HG03139 (cell line): Measurements from ENCODE around the gene FSD1L.

ENCODE experiments used
- ATAC-seq: cut with Tn5 transposase; IDR thresholded peaks from one replicate; pipeline ENCODE4 v1.9.1; 2021; ENCODE audit not compliant: unreplicated experiment

The FSD1L gene

DNA sequence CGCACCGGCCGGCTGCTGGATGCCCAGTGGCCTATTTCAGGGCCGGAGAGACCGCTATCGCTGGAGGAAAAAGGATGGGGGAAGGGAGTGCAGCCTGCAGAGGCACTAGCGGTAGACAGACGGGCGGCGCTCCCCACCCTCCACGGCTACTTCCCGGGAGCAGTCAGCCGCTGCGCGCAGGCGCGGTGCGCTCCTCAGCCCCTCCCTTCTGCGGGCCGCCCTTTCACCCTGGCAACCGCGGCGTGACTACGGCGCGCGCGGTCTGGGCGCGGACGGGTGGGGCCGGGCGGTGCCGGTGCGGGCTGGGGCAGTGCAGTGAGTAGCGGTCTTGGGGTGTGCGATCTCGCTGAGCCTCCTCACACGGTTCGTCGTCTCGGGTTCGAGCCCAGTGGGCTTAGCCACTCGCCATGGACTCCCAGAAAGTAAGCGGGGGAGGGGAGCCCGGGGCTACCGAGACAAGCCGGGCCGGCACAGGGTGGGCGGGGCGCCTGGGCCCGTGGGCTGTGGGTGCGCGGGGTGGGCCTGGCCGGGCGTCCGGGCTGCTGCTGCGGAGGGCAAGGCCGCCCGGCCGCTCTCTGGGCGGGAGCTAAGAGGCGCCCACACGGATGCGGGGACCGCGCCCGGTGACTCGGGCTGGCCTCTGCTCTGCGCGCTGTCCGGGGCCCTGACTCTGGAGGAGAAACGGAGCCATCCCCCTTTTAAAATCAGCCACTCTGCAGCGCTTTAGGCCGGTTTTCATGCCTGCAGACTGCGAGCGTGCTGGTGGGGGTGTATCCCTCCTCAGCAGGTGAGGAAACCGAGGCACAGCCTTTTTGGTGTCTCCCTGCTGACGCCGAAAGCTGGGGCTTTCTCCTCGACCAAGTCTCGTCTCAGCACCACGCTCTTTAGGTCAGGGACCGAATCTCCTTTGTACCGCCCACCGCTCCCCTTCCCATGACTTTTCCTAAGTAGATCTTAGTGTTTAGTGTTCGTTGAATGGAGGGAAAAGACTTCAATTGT is at the start of gene FSD1L:
Gene FSD1L, plus strand, starts transcription at position 221 of the 999 bp plus-strand sequence. Its CDS starts 187 bp downstream, at position 408.
- peak; percentile 96 for ATAC-seq

DNA sequence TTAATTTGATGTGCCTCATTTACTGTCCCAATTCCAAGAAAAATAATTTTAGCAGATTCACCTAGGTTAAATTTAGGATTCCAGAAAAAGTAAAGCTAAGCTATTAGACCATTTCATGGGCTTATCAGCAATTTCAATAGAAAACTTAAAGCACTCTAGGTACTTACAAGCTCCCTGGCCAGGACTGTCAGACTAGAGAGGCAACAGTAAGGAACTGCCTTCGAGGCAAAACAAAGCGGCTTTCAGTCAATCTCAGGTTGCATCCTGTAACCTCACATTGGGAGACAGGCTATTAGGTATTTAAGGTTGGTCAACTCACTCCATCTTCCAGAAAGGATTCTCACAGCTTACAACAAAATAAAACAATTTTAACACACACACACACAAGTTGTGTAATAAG is 48.7 kb upstream of the FSD1L start:
- ATAC-seq, result no peak

GRCh38 chr9:105401651-105402050 is 46.2 kb upstream of the FSD1L start:
- no peak for ATAC-seq

- ATAC-seq, result no peak
Measured at GRCh38 chr9:105403552-105404248, 44.1 kb upstream of the FSD1L start.

- peak; percentile 89 for ATAC-seq
Measured at GRCh38 chr9:105405514-105406131, 42.2 kb upstream of the FSD1L start.

DNA sequence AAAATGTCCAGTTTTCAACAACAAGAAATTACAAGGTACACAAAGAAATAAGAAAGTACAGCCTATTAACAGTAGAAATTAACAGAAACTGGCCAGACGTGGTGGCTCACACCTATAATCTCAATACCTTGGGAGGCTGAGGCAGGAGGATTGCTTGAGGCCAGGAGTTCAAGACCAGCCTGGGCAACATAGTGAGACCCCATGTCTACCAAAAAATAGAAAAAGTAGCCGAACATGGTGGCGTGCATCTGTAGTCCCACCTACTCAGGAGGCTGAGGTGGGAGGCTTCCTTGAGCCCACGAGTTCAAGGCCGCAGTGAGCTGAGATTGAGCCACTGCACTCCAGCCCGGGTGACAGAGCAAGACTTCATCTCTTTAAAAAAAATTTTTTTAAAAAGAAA is 41.5 kb upstream of the FSD1L start:
- ATAC-seq, result no peak

DNA sequence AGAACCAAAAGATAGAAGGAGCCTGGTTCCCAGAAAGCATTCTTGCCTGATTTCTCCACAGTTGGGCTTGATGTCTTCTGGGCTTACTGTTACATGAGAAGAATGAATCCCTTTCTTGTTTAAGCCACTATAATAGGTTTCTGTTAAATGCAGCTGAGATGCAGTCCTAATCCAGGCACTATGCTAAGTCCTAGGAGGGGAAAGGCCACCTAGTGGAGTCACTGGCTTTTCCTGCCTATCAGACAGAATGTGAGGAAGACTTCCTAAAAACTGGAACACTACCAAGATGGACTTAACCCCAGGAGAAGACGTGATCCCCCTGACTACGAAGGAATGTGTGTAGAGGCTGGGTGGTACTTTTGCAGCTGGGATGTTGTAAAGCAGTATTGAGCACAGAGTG is 34.3 kb upstream of the FSD1L start:
- ATAC-seq, result no peak

GRCh38 chr9:105414947-105415661 is 32.7 kb upstream of the FSD1L start:
- ATAC-seq, result peak; percentile 45

- no peak for ATAC-seq
Measured at GRCh38 chr9:105415662-105415980, 32.2 kb upstream of the FSD1L start.

DNA sequence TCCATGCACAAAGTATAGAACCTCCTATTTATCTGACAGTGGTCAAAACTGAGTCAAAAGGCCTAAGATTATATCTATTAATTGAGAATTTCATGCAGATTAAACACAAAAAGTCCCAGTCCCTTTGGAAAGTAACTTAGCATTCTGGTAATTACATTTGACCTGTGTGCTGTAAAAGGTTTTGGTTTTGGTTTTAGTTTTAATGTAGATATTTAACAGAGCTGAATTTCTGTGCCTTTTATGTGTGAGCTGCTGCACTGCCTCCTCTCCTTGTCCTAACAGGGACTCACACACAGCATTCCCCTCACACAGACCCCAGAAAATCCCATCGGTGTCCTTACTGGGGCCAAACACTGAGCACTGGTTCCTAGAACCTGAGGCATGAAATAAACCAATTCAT is 31.0 kb upstream of the FSD1L start:
- peak; percentile 60 for ATAC-seq

DNA sequence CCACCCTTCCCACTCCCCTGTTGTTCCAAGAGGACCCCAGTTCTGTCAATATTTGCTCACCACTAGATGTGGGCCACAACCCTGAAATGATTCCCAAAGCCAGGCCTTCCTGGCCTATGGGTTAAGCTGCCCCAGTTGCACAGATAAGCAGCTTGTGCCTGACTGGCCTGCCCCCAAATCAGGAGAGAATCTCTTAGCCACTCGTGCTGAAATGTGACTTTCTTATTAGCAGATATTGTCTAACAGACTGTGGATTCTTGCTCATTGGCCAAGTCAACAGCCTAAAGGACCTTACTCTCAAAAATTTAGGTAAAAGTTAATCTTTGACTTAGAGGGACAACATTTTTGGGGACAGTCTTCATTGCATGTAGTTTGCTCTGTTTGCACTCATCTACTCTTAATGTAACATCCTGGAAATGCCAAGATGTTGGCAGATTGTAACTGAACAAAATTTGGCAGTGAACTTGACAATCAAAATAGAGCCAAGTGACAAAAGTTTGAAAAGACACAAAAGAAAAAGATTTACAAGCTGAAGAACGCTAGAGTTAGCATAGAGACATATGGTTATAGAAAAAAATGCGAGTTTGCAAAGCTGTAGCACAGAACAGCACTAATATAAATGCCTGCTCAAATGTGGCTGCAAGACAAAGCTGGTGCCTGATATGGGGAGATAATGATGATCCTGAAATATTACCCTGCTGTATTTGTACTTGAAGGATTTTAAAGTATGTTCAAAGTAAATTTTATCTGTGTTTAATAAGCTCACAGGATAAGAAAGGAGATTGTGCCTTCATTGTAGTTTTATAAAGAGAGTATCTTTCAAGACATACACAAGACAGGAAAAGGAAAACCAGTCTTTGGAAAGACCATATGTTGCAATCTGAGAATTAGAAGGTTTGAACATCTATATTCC is 29.0 kb upstream of the FSD1L start:
- no peak for ATAC-seq

DNA sequence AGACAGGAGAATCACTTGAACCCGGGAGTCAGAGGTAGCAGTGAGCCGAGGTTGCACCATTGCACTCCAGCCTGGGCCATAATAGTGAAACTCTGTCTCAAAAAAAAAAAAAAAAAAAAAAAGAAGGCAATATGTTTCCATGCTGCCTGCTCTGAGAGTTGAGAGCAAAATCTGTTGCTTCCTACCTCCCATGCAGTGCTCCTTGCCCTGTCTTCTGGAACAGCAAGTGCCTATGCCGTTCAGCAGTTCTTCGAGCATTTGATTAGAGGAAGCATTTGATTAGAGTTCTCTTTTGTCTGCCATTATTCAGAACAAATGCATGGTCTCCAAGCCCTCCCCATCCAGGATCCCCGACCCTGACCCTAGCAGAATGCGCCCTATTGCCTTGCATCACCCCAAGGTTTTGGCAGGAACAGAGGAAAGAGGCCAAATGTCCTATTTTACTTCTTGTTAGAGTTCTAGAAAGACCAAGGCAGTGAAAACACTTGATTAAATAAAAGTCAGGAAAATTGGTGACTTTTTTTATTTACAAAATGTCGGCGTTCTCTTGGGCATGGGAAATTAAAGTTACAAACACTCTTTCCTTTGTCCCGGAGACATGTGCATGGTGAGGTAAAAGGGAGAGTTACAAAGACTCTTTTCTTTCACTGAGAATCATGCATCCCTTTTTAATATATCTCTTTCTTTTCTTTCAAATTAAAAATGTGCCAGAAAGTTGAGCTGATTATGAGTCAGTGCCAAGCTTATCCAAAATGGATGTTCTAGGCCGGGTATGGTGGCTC is 27.8 kb upstream of the FSD1L start:
- ATAC-seq, result no peak

GRCh38 chr9:105421154-105421553 is 26.7 kb upstream of the FSD1L start:
- ATAC-seq, result no peak

DNA sequence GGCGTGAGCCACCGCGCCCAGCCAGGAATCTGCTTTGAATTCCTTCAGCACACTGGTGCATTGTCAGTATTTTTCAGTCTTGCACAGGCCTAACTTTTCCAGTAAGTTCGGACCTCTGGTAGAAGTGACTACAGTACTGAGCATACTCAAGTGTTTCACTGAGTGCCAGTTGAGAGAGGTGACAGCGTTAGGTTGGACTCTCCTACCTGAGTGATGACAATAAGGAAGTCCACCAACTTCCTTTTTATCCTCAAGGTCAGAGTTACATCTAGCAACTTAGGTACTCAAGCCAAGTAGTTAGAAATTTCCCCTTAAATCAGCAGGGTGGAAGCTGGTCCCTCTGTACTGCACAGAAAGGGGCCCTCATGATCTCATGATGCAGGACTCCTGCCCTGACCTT is 26.0 kb upstream of the FSD1L start:
- no peak for ATAC-seq

DNA sequence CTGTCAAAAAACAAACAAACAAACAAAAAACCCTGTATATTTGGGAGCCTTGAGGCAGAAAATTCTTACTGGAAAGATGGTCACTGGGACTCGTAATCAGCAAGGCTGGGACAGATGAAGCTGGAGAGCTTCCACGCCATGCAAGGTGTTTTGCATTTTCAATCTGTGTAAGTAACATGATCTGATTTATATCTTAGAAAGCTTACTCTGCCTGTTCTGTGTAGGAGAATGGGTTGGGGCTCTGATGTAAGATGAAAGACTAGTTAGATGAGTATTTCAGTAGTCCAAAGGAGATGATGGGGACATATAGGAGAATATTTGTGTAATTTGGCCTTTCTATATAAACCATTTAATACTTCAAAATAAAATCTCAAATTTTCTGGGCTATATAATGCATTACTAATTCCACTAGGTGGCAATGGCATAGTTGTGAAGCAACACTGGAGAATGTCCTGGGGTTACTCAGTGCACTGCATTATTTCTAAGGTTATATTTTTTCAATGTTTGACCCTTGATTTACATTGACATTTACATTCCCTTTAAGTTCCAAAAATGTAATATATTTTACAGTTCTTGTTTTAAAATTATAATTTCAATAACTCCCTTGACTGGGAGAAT is 21.9 kb upstream of the FSD1L start:
- no peak for ATAC-seq

- ATAC-seq, result no peak
Measured at GRCh38 chr9:105426657-105427056, 21.2 kb upstream of the FSD1L start.

DNA sequence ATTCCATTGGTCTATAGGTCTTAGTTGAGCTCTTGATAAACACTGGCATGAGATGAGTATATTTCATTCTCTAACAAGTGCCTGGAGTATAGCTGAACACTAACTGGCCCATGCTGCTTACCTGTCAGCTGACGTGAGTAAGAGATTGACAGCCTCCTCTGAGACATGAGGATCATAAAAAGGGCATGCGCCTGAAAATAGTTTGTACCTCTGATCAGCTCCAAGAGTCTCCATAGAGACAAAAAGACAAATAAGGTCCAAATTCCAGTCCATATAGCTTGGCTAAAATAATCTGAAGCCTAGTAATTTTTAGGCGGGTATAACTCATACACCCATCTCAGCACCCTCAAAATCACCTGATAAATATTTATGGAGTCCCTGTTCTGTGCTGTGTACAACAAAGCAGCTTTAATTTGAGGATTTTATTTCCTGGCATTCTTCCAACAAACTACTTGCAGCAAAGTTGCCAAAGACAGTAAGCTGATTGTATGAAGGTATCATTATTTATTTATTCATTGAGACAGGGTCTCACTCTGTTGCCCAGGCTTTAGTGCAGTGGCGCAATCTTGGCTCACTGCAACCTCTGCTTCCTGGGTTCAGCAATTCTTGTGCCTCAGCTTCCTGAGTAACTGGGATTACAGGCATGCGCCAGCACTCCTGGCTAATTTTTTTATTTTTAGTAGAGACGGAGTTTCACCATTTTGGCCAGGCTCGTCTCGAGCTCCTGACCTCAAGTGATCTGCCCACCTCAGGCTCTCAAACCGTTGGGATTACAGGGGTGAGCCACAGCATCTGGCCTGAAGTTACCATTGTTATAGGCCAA is 16.2 kb upstream of the FSD1L start:
- no peak for ATAC-seq

DNA sequence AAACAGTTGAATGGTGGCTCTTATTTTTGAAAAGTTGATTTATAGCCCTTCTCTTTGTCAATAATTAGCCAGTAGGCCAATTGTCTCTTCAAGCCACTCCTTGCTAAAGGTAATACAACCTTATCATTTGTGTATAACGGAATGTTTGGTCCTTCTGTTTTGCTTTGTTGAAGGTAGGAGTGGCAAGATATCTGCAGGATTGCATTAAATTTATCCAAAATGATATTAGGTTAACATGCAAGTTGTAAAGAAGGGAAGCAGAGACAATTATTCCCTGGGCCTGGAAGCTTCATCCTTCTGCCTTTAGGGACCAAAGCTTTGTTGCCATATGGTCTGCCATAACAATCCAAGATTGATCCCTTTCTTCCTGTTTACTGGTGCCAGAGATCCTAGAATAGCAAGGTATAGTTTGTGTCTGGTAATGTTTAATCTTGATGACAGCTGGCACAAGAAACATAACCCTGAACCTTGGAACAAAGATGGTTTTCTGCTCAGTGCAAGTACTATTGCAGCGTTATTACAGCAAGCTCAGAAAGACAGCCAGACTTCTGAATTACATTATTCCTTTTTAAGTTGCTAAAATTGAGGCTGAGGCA is 15.5 kb upstream of the FSD1L start:
- no peak for ATAC-seq
